HCT116 (cell line): Measurements from ENCODE around the gene SLC39A5. TPM values are rescaled to one million over a fixed set of nuclear protein-coding genes. Genes with fewer than 3 reads are reported as not detected.

Experiments
- ATAC-seq: fragments of 200-7000 bp; cut with Tn5 transposase; 2 replicates; pipeline ENCODE4 v1.9.1; 2020; ENCODE audit warnings: mild to moderate bottlenecking, moderate library complexity
- BruUV-seq: library from RNA; stranded (reverse); fragments of 400-500 nt; replicated peaks from 2 replicates; lab custom pipeline; 2021; lab: Mats Ljungman, UMichigan
- CTCF ChIA-PET: fragments of 300-600 bp; sonication (Branson Sonifier 250); formaldehyde crosslinking; loops from one replicate; lab custom pipeline; 2021; ENCODE audit warnings: antibody characterized with exemption; lab: Charles Lee
- POLR2A ChIA-PET: fragments of 300-600, 350-600 bp; sonication (Branson Sonifier 250); formaldehyde crosslinking; loops from one replicate; lab custom pipeline; 2021; ENCODE audit warnings: antibody characterized with exemption; lab: Charles Lee
- RAD21 ChIA-PET, 2 experiments: fragments of 300-600 bp; sonication (Branson Sonifier 250); formaldehyde crosslinking; loops; one replicate each; lab custom pipeline; 2023; ENCODE audit warnings: low total read pairs in 2 of 2; ENCODE audit not compliant: uncharacterized antibody in 2 of 2, unreplicated experiment in 2 of 2, low non-redundant PET in 1 of 2; lab: Charles Lee
- DNase-seq: peaks from one replicate; pipeline ENCODE4 v3.0.0-alpha.2; 2010; ENCODE audit warnings: low read depth, low spot score
- H2AFZ ChIP-seq: fragments of 200-600 bp; shearing (Covaris generic), sonication (generic); 2 replicates; pipeline ENCODE4 v1.6.1; 2017; ENCODE audit warnings: low read depth, mixed run types, mixed read lengths, antibody characterized with exemption, low read length; ENCODE audit not compliant: poor library complexity, severe bottlenecking
- H3K27ac ChIP-seq: 2 replicates; pipeline ENCODE4 v1.5.1; 2012; ENCODE audit warnings: low read depth, low read length
- H3K27me3 ChIP-seq: fragments of 200-600 bp; sonication (generic); 2 replicates; pipeline ENCODE4 v1.6.1; 2016; ENCODE audit warnings: mixed run types, low read length, mixed read lengths; ENCODE audit not compliant: insufficient read depth
- H3K36me3 ChIP-seq, 2 experiments: fragments of 200-500 bp in 1 of 2; fragments of 200-600 bp in 1 of 2; sonication (Bioruptor generic) in 1 of 2; sonication (generic) in 1 of 2; 2 replicates each; pipeline versions ENCODE4 v1.5.1 to v1.6.1; 2014 to 2016; ENCODE audit warnings: low read length in 2 of 2, inconsistent platforms in 1 of 2, mixed read lengths in 1 of 2, mixed run types in 1 of 2; ENCODE audit not compliant: insufficient read depth in 2 of 2, control insufficient read depth in 1 of 2
- H3K4me1 ChIP-seq, 2 experiments: fragments of 200-600 bp in 1 of 2; sonication (generic) in 1 of 2; 2 replicates each; pipeline versions ENCODE4 v1.5.1 to v1.6.1; 2012 to 2017; ENCODE audit warnings: low read length in 2 of 2, inconsistent platforms in 1 of 2, mild to moderate bottlenecking in 1 of 2, mixed read lengths in 1 of 2, mixed run types in 1 of 2, moderate library complexity in 1 of 2; ENCODE audit not compliant: insufficient read depth in 2 of 2, control insufficient read depth in 1 of 2
- H3K4me2 ChIP-seq: fragments of 200-600 bp; sonication (generic); 2 replicates; pipeline ENCODE4 v1.6.1; 2017; ENCODE audit warnings: mixed run types, low read length, mixed read lengths
- H3K4me3 ChIP-seq, 2 experiments: fragments of 200-600 bp in 1 of 2; sonication (generic) in 1 of 2; replicated peaks in 1 of 2; 2 replicates each; pipeline ENCODE4 v1.5.1; 2011 to 2016; ENCODE audit warnings: low read length in 2 of 2, control low read depth in 1 of 2, low read depth in 1 of 2, mild to moderate bottlenecking in 1 of 2, mixed read lengths in 1 of 2, mixed run types in 1 of 2
- H3K79me2 ChIP-seq: fragments of 200-600 bp; sonication (generic); 2 replicates; pipeline ENCODE4 v1.6.1; 2017; ENCODE audit warnings: mild to moderate bottlenecking, mixed run types, low read length, moderate library complexity, mixed read lengths; ENCODE audit not compliant: insufficient read depth
- H3K9ac ChIP-seq: fragments of 200-600 bp; sonication (generic); 2 replicates; pipeline ENCODE4 v1.6.1; 2016; ENCODE audit warnings: low read length, mixed read lengths
- H3K9me2 ChIP-seq: fragments of 200-600 bp; sonication (generic), shearing (Covaris generic); 2 replicates; pipeline ENCODE4 v1.6.1; 2017; ENCODE audit warnings: mixed run types, mild to moderate bottlenecking, moderate library complexity; ENCODE audit not compliant: insufficient read depth
- H3K9me3 ChIP-seq, 2 experiments: fragments of 200-500 bp in 1 of 2; fragments of 200-600 bp in 1 of 2; sonication (Bioruptor generic) in 1 of 2; sonication (generic) in 1 of 2; 2 replicates each; pipeline ENCODE4 v1.6.1; 2014 to 2017; ENCODE audit warnings: low read length in 2 of 2, mixed read lengths in 2 of 2, inconsistent platforms in 1 of 2, low read depth in 1 of 2, mild to moderate bottlenecking in 1 of 2, mixed run types in 1 of 2, moderate library complexity in 1 of 2; ENCODE audit not compliant: control insufficient read depth in 1 of 2, insufficient read depth in 1 of 2
- H4K20me1 ChIP-seq: fragments of 200-600 bp; sonication (generic), shearing (Covaris generic); 2 replicates; pipeline ENCODE4 v1.6.1; 2017; ENCODE audit warnings: mixed run types, mild to moderate bottlenecking, moderate library complexity; ENCODE audit not compliant: insufficient read depth
- ATF3 ChIP-seq: IDR thresholded peaks from 2 replicates; pipeline ENCODE4 v1.6.1; 2012
- CBX3 ChIP-seq: IDR thresholded peaks from 2 replicates; pipeline ENCODE4 v1.6.1; 2012; ENCODE audit warnings: low read depth
- CTCF ChIP-seq, 3 experiments: fragments of 200-600 bp in 1 of 3; sonication (generic) in 1 of 3; IDR thresholded peaks in 2 of 3; conservative IDR thresholded peaks in 1 of 3; 2 replicates each; pipeline ENCODE4 v1.5.1; 2012 to 2017; ENCODE audit warnings: low read depth in 2 of 3, low read length in 2 of 3, antibody characterized with exemption in 1 of 3, borderline replicate concordance in 1 of 3, control low read depth in 1 of 3, mild to moderate bottlenecking in 1 of 3, mixed read lengths in 1 of 3, mixed run types in 1 of 3, moderate library complexity in 1 of 3; ENCODE audit not compliant: insufficient read depth in 1 of 3
- EZH2 ChIP-seq: fragments of 200-600 bp; sonication (generic); IDR thresholded peaks from 2 replicates; pipeline ENCODE4 v1.6.1; 2017; ENCODE audit warnings: antibody characterized with exemption, mixed run types
- EZH2phosphoT487 ChIP-seq: fragments of 200-600 bp; IDR thresholded peaks from 2 replicates; pipeline ENCODE4 v1.6.1; 2018; ENCODE audit warnings: antibody characterized with exemption, borderline replicate concordance
- FOSL1 ChIP-seq: IDR thresholded peaks from 2 replicates; pipeline ENCODE4 v1.6.1; 2012; ENCODE audit warnings: low read depth
- MAX ChIP-seq: IDR thresholded peaks from 2 replicates; pipeline ENCODE4 v1.6.1; 2012
- RAD21 ChIP-seq: IDR thresholded peaks from 2 replicates; pipeline ENCODE4 v1.6.1; 2012; ENCODE audit warnings: low read depth, mild to moderate bottlenecking
- SP1 ChIP-seq: IDR thresholded peaks from 2 replicates; pipeline ENCODE4 v1.6.1; 2012; ENCODE audit warnings: low read depth
- ZFX ChIP-seq: fragments of 450-650 bp; IDR thresholded peaks from 2 replicates; pipeline ENCODE4 v1.6.1; 2017
- ZNF274 ChIP-seq: fragments of 200-500 bp; sonication (Bioruptor generic); IDR thresholded peaks from 2 replicates; pipeline ENCODE4 v1.6.1; 2014; ENCODE audit warnings: mild to moderate bottlenecking, low read depth, low read length, inconsistent platforms
- intact Hi-C: fragments of 100-400 bp; cut with micrococcal nuclease; formaldehyde crosslinking; loops from 2 replicates; pipeline ENCODE4 v1.10.0; 2022
- total RNA-seq: library from RNA; stranded (reverse); gene quantifications from one replicate; pipeline ENCODE4 v1.2.1, GENCODE V29; 2021; ENCODE audit not compliant: unreplicated experiment

Gene SLC39A5
- total RNA-seq, 1 experiment from 2014 or later, result 0.66 TPM

GRCh38 chr12:56261503-56262232 lies 31.8 kb downstream of the SLC39A5 start:
- H3K27ac ChIP-seq, result peak overlapping the region; percentile 25; the same call in 1 of the 2 replicates
- BruUV-seq, result no TSS peak
- POLR2A ChIA-PET, result no interaction called here

More at GRCh38 chr12:56261503-56262232, 31.8 kb downstream of the SLC39A5 start:
- Histone ChIP-seq H3K27me3 (no peaks in the 10 kb centered on the region), H4K20me1 (no peaks in the 10 kb centered on the region), H3K9me2 (no peaks in the 10 kb centered on the region), H3K9me3 (no peaks in the 10 kb centered on the region), H3K79me2 (peaks cover 13% of the 10 kb centered on the region), H3K4me2 (peak overlapping the region; percentile 80), H3K4me3 (peak overlapping the region in 1 of 2 experiments; percentile 41; a peak in 2 of 4 replicates), H3K4me1 (peaks cover 24 to 57% of the 10 kb centered on the region in 2 experiments), H3K36me3 (peaks cover 0 to 2% of the 10 kb centered on the region in 2 experiments; a peak in 1 of 4 replicates), H2AFZ (peak overlapping the region; percentile 5), H3K9ac (peak overlapping the region; percentile 10; the same call in 1 of the 2 replicates)
- ATAC-seq (peak; percentile 31), DNase-seq (peak; percentile 48)
- ChIA-PET CTCF (no interaction called here), RAD21 (no interaction called here)
- intact Hi-C loops, result no loop called here
- TF ChIP-seq EZH2phosphoT487 (no peak), EZH2 (no peak), ZNF274 (no peak), RAD21 (peak; percentile 17; the same call in 1 of the 2 replicates), CTCF (IDR thresholded peaks at IDR 0.05 in 2 of 3, conservative IDR thresholded peaks at IDR 0.05 in 1 of 3; ENCODE audit: borderline replicate concordance in 1 of 3, insufficient read depth in 1 of 3, low read depth in 2 of 3, low read length in 2 of 3) (no peak), ATF3 (no peak), SP1 (no peak), CBX3 (0 out of 2 replicates have a peak, but pooled peaks have one; percentile 13), MAX (peak; percentile 59; the same call in 1 of the 2 replicates), ZFX (no peak), FOSL1 (peak; percentile 59; the same call in 1 of the 2 replicates)
